HCT116 (cell line): ENCODE measurements around the gene ASAP2. TPM values are rescaled to one million over a fixed set of nuclear protein-coding genes. Genes with fewer than 3 reads are reported as not detected.

Experiments used
- ATAC-seq: fragments of 200-7000 bp; cut with Tn5 transposase; 2 replicates; pipeline ENCODE4 v1.9.1; 2020; ENCODE audit warnings: mild to moderate bottlenecking, moderate library complexity
- BruUV-seq: library from RNA; stranded (reverse); fragments of 400-500 nt; replicated peaks from 2 replicates; lab custom pipeline; 2021; lab: Mats Ljungman, UMichigan
- CTCF ChIA-PET: fragments of 300-600 bp; sonication (Branson Sonifier 250); formaldehyde crosslinking; loops from one replicate; lab custom pipeline; 2021; ENCODE audit warnings: antibody characterized with exemption; lab: Charles Lee
- POLR2A ChIA-PET: fragments of 300-600, 350-600 bp; sonication (Branson Sonifier 250); formaldehyde crosslinking; loops from one replicate; lab custom pipeline; 2021; ENCODE audit warnings: antibody characterized with exemption; lab: Charles Lee
- RAD21 ChIA-PET, 2 experiments: fragments of 300-600 bp; sonication (Branson Sonifier 250); formaldehyde crosslinking; loops; one replicate each; lab custom pipeline; 2023; ENCODE audit warnings: low total read pairs in 2 of 2; ENCODE audit not compliant: uncharacterized antibody in 2 of 2, unreplicated experiment in 2 of 2, low non-redundant PET in 1 of 2; lab: Charles Lee
- DNase-seq: peaks from one replicate; pipeline ENCODE4 v3.0.0-alpha.2; 2010; ENCODE audit warnings: low read depth, low spot score
- H2AFZ ChIP-seq: fragments of 200-600 bp; shearing (Covaris generic), sonication (generic); 2 replicates; pipeline ENCODE4 v1.6.1; 2017; ENCODE audit warnings: low read depth, mixed run types, mixed read lengths, antibody characterized with exemption, low read length; ENCODE audit not compliant: poor library complexity, severe bottlenecking
- H3K27ac ChIP-seq: 2 replicates; pipeline ENCODE4 v1.5.1; 2012; ENCODE audit warnings: low read depth, low read length
- H3K27me3 ChIP-seq: fragments of 200-600 bp; sonication (generic); 2 replicates; pipeline ENCODE4 v1.6.1; 2016; ENCODE audit warnings: mixed run types, low read length, mixed read lengths; ENCODE audit not compliant: insufficient read depth
- H3K36me3 ChIP-seq, 2 experiments: fragments of 200-500 bp in 1 of 2; fragments of 200-600 bp in 1 of 2; sonication (Bioruptor generic) in 1 of 2; sonication (generic) in 1 of 2; 2 replicates each; pipeline versions ENCODE4 v1.5.1 to v1.6.1; 2014 to 2016; ENCODE audit warnings: low read length in 2 of 2, inconsistent platforms in 1 of 2, mixed read lengths in 1 of 2, mixed run types in 1 of 2; ENCODE audit not compliant: insufficient read depth in 2 of 2, control insufficient read depth in 1 of 2
- H3K4me1 ChIP-seq, 2 experiments: fragments of 200-600 bp in 1 of 2; sonication (generic) in 1 of 2; 2 replicates each; pipeline versions ENCODE4 v1.5.1 to v1.6.1; 2012 to 2017; ENCODE audit warnings: low read length in 2 of 2, inconsistent platforms in 1 of 2, mild to moderate bottlenecking in 1 of 2, mixed read lengths in 1 of 2, mixed run types in 1 of 2, moderate library complexity in 1 of 2; ENCODE audit not compliant: insufficient read depth in 2 of 2, control insufficient read depth in 1 of 2
- H3K4me2 ChIP-seq: fragments of 200-600 bp; sonication (generic); 2 replicates; pipeline ENCODE4 v1.6.1; 2017; ENCODE audit warnings: mixed run types, low read length, mixed read lengths
- H3K4me3 ChIP-seq, 2 experiments: fragments of 200-600 bp in 1 of 2; sonication (generic) in 1 of 2; replicated peaks in 1 of 2; 2 replicates each; pipeline ENCODE4 v1.5.1; 2011 to 2016; ENCODE audit warnings: low read length in 2 of 2, control low read depth in 1 of 2, low read depth in 1 of 2, mild to moderate bottlenecking in 1 of 2, mixed read lengths in 1 of 2, mixed run types in 1 of 2
- H3K79me2 ChIP-seq: fragments of 200-600 bp; sonication (generic); 2 replicates; pipeline ENCODE4 v1.6.1; 2017; ENCODE audit warnings: mild to moderate bottlenecking, mixed run types, low read length, moderate library complexity, mixed read lengths; ENCODE audit not compliant: insufficient read depth
- H3K9ac ChIP-seq: fragments of 200-600 bp; sonication (generic); 2 replicates; pipeline ENCODE4 v1.6.1; 2016; ENCODE audit warnings: low read length, mixed read lengths
- H3K9me2 ChIP-seq: fragments of 200-600 bp; sonication (generic), shearing (Covaris generic); 2 replicates; pipeline ENCODE4 v1.6.1; 2017; ENCODE audit warnings: mixed run types, mild to moderate bottlenecking, moderate library complexity; ENCODE audit not compliant: insufficient read depth
- H3K9me3 ChIP-seq, 2 experiments: fragments of 200-500 bp in 1 of 2; fragments of 200-600 bp in 1 of 2; sonication (Bioruptor generic) in 1 of 2; sonication (generic) in 1 of 2; 2 replicates each; pipeline ENCODE4 v1.6.1; 2014 to 2017; ENCODE audit warnings: low read length in 2 of 2, mixed read lengths in 2 of 2, inconsistent platforms in 1 of 2, low read depth in 1 of 2, mild to moderate bottlenecking in 1 of 2, mixed run types in 1 of 2, moderate library complexity in 1 of 2; ENCODE audit not compliant: control insufficient read depth in 1 of 2, insufficient read depth in 1 of 2
- H4K20me1 ChIP-seq: fragments of 200-600 bp; sonication (generic), shearing (Covaris generic); 2 replicates; pipeline ENCODE4 v1.6.1; 2017; ENCODE audit warnings: mixed run types, mild to moderate bottlenecking, moderate library complexity; ENCODE audit not compliant: insufficient read depth
- ATF3 ChIP-seq: IDR thresholded peaks from 2 replicates; pipeline ENCODE4 v1.6.1; 2012
- CEBPB ChIP-seq: IDR thresholded peaks from 2 replicates; pipeline ENCODE4 v1.6.1; 2012; ENCODE audit warnings: low read depth
- EGR1 ChIP-seq: IDR thresholded peaks from 2 replicates; pipeline ENCODE4 v1.6.1; 2012; ENCODE audit warnings: low read depth
- EZH2 ChIP-seq: fragments of 200-600 bp; sonication (generic); IDR thresholded peaks from 2 replicates; pipeline ENCODE4 v1.6.1; 2017; ENCODE audit warnings: antibody characterized with exemption, mixed run types
- POLR2AphosphoS5 ChIP-seq: IDR thresholded peaks from 2 replicates; pipeline ENCODE4 v1.6.1; 2011; ENCODE audit warnings: mild to moderate bottlenecking, low read depth, low read length, moderate library complexity
- RAD21 ChIP-seq: IDR thresholded peaks from 2 replicates; pipeline ENCODE4 v1.6.1; 2012; ENCODE audit warnings: low read depth, mild to moderate bottlenecking
- REST ChIP-seq: IDR thresholded peaks from 2 replicates; pipeline ENCODE4 v1.6.1; 2012; ENCODE audit warnings: low read depth
- SP1 ChIP-seq: IDR thresholded peaks from 2 replicates; pipeline ENCODE4 v1.6.1; 2012; ENCODE audit warnings: low read depth
- SRF ChIP-seq: IDR thresholded peaks from 2 replicates; pipeline ENCODE4 v1.6.1; 2012; ENCODE audit warnings: low read depth
- TCF7L2 ChIP-seq: IDR thresholded peaks from 2 replicates; pipeline ENCODE4 v1.7.0; 2011; ENCODE audit warnings: borderline replicate concordance, inconsistent platforms; ENCODE audit not compliant: insufficient read depth, insufficient read length; ENCODE audit errors: extremely low read depth
- YY1 ChIP-seq: IDR thresholded peaks from 2 replicates; pipeline ENCODE4 v1.6.1; 2011; ENCODE audit warnings: low read length, low read depth, moderate library complexity, mild to moderate bottlenecking; ENCODE audit not compliant: insufficient replicate concordance; ENCODE audit errors: extremely low read depth
- ZFX ChIP-seq: fragments of 450-650 bp; IDR thresholded peaks from 2 replicates; pipeline ENCODE4 v1.6.1; 2017
- intact Hi-C: fragments of 100-400 bp; cut with micrococcal nuclease; formaldehyde crosslinking; loops from 2 replicates; pipeline ENCODE4 v1.10.0; 2022
- total RNA-seq: library from RNA; stranded (reverse); gene quantifications from one replicate; pipeline ENCODE4 v1.2.1, GENCODE V29; 2021; ENCODE audit not compliant: unreplicated experiment
- TF ChIP-seq, protein P1 (sequence below): IDR thresholded peaks from 2 replicates; pipeline ENCODE4 v1.6.1; 2011; ENCODE audit warnings: mild to moderate bottlenecking, low read length, moderate library complexity; ENCODE audit not compliant: insufficient replicate concordance; ENCODE audit errors: extremely low read depth

Gene ASAP2
- total RNA-seq, 1 experiment from 2014 or later = 16.5 TPM

GRCh38 chr2:9327873-9328352, 121.3 kb downstream of the ASAP2 start:
- intact Hi-C loops = no loop called here
- no peak overlapping the region for H3K27ac ChIP-seq
- no peaks in the 10 kb centered on the region for H3K79me2 ChIP-seq
- CTCF ChIA-PET = no interaction called here
- no peaks in the 10 kb centered on the region for H3K27me3 ChIP-seq
- H3K36me3 ChIP-seq = no peaks in the 10 kb centered on the region
- H3K9ac ChIP-seq = no peak overlapping the region
- no peak for TF ChIP-seq TCF7L2
- no peak for TF ChIP-seq YY1
- TF ChIP-seq ATF3 = no peak
- no peak for TF ChIP-seq ZFX
- no peak for TF ChIP-seq EGR1
- TF ChIP-seq SP1 = no peak
- no peak for TF ChIP-seq CEBPB
- no peak for TF ChIP-seq POLR2AphosphoS5
- TF ChIP-seq, all 23 proteins: peak for 0
- ChIA-PET POLR2A (no interaction called here), RAD21 (no interaction called here)
- BruUV-seq = no TSS peak
- ATAC-seq (no peak), DNase-seq (no peak)
- Histone ChIP-seq H3K4me1 (peaks cover 0 to 5% of the 10 kb centered on the region in 2 experiments; a peak in 2 of 4 replicates), H3K9me3 (no peaks in the 10 kb centered on the region), H3K4me2 (no peak overlapping the region), H4K20me1 (no peaks in the 10 kb centered on the region), H2AFZ (no peak overlapping the region), H3K9me2 (no peaks in the 10 kb centered on the region), H3K4me3 (no peak overlapping the region)

DNA sequence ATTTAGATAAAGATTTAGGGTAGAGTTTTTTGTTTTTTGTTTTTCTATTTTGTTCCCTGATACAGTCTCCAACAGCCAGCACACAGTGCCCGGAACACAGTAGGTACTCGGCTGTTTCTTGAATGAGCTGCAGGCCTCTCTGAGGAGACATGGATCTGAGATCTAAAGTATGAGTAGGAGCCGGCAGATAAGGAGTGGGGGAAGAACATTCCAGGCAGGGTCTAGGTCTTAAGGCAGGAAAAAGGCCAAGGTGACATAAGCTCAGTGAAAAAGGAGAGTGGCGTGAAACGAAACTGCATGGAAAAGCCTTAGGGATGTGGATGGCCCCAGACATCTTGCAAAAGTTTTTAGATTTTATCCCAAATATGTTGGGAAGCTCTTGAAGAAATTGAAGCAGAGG, 122.3 kb downstream of the ASAP2 start:
- no peaks in the 10 kb centered on the region for H3K9me3 ChIP-seq
- CTCF ChIA-PET = no interaction called here
- H3K27me3 ChIP-seq = no peaks in the 10 kb centered on the region
- no peak overlapping the region for H3K4me3 ChIP-seq
- no peak overlapping the region for H3K27ac ChIP-seq
- no peaks in the 10 kb centered on the region for H3K79me2 ChIP-seq
- H3K36me3 ChIP-seq = no peaks in the 10 kb centered on the region
- no peak overlapping the region for H3K9ac ChIP-seq
- DNase-seq = no peak
- no TSS peak for BruUV-seq
- H3K4me1 ChIP-seq = peaks cover 2 to 14% of the 10 kb centered on the region in 2 experiments; a peak in 3 of 4 replicates
- no peak overlapping the region for H3K4me2 ChIP-seq
- no peaks in the 10 kb centered on the region for H3K9me2 ChIP-seq
- RAD21 ChIA-PET = no interaction called here
- POLR2A ChIA-PET = no interaction called here
- H4K20me1 ChIP-seq = no peaks in the 10 kb centered on the region
- no peak for ATAC-seq
- H2AFZ ChIP-seq = no peak overlapping the region
- intact Hi-C loops = no loop called here
- TF ChIP-seq RAD21 = no peak
- TF ChIP-seq, protein P1, sequence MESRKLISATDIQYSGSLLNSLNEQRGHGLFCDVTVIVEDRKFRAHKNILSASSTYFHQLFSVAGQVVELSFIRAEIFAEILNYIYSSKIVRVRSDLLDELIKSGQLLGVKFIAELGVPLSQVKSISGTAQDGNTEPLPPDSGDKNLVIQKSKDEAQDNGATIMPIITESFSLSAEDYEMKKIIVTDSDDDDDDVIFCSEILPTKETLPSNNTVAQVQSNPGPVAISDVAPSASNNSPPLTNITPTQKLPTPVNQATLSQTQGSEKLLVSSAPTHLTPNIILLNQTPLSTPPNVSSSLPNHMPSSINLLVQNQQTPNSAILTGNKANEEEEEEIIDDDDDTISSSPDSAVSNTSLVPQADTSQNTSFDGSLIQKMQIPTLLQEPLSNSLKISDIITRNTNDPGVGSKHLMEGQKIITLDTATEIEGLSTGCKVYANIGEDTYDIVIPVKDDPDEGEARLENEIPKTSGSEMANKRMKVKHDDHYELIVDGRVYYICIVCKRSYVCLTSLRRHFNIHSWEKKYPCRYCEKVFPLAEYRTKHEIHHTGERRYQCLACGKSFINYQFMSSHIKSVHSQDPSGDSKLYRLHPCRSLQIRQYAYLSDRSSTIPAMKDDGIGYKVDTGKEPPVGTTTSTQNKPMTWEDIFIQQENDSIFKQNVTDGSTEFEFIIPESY = no peak
- TF ChIP-seq CEBPB = no peak
- no peak for TF ChIP-seq SRF
- TF ChIP-seq EZH2 = no peak
- no peak for TF ChIP-seq POLR2AphosphoS5
- TF ChIP-seq REST = no peak
